Activated T-cell treated with anti-CD3 and anti-CD28 coated beads for 4 hours (primary cell): Measurements from ENCODE around the gene MATN4.
"Not testable (repeated sequence)": the region's sequence is repeated elsewhere in the genome, so short reads cannot be mapped to it uniquely, and the experiment has no call there.

ENCODE experiments used
- DNase-seq: peaks from one replicate; pipeline ENCODE4 v3.0.0-alpha.2; 2020

The MATN4 gene, protein sequence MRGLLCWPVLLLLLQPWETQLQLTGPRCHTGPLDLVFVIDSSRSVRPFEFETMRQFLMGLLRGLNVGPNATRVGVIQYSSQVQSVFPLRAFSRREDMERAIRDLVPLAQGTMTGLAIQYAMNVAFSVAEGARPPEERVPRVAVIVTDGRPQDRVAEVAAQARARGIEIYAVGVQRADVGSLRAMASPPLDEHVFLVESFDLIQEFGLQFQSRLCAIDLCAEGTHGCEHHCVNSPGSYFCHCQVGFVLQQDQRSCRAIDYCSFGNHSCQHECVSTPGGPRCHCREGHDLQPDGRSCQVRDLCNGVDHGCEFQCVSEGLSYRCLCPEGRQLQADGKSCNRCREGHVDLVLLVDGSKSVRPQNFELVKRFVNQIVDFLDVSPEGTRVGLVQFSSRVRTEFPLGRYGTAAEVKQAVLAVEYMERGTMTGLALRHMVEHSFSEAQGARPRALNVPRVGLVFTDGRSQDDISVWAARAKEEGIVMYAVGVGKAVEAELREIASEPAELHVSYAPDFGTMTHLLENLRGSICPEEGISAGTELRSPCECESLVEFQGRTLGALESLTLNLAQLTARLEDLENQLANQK

GRCh38 chr20:45308117-45308778, at the start of gene MATN4:
MATN4 (minus strand) TSS chr20:45308299; CDS start chr20:45305582, 2,717 bp downstream.
- DNase-seq = no peak

GRCh38 chr20:45355209-45356084, 47.3 kb upstream of the MATN4 start:
- DNase-seq = no peak

DNA sequence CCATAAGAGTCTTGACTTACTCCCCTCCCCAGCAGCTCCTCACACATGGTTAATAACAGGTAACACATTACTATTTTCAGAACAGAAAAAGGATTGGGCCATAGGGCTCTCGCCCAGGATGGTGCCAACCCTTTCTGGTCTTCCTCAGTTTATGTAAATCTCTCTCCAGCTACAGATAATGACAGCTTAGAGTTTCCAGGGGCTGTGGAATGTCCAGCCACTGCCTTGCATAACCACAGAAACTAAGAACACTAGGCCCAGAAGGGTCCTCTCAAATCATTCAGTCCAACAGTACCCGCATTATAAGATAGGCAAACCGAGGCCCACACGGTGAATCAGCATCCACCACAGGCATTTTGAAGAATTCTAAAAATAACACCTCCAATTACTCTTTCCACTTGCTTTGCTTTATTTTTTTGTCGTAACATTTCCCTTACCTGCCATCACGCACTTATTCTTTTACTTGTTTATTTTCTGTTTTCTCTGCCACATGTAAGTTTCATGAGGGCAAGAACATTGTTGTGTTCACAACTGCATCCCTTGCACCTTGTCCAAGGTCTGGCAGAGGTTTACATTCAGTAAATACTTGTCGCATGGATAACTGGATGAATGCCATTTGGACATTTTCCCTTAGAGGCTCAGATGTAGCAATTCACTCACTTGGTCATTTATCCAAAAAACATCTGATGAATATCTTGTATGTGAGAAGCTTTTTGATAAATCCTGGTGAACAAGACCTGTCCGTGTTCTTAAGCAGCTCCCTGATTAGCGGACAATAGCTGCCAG, 46.5 kb upstream of the MATN4 start:
- DNase-seq = no peak

GRCh38 chr20:45353746-45354145, 45.6 kb upstream of the MATN4 start:
- DNase-seq = no peak

DNA sequence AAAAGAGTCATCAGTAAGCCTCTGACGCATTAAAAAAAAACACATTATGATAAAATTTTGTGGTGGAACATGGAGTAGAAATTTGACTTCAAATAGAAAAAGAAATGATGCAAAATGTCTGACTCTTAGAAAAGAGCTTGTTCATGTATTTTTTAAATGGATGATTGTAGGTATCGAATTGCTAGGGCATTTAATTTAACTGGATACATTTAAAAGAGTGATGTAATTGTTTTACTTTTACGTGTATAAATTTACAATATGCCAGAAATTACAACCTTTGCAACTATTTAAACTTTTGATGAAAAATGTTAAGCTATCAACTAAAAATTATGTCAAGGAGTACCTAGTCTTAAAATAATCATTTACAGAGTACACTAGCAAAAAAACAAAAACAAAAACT, 44.6 kb upstream of the MATN4 start:
- DNase-seq = no peak

DNA sequence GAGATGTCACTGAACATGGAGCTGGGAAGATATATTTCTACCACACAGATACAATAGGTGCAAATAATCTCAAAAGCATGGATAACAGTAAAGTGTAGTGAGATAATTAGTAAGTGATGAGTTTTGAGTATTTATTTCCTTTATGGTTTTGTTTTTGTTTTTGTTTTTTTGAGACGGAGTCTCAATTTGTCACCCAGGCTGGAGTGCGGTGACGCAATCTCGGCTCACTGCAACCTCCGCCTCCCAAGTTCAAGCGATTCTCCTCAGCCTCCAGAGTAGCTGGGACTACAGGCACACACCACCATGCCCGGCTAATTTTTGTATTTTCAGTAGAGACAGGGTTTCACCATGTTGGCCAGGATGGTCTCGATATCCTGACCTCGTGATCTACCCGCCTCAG, 42.7 kb upstream of the MATN4 start:
- not testable (repeated sequence) for DNase-seq

DNA sequence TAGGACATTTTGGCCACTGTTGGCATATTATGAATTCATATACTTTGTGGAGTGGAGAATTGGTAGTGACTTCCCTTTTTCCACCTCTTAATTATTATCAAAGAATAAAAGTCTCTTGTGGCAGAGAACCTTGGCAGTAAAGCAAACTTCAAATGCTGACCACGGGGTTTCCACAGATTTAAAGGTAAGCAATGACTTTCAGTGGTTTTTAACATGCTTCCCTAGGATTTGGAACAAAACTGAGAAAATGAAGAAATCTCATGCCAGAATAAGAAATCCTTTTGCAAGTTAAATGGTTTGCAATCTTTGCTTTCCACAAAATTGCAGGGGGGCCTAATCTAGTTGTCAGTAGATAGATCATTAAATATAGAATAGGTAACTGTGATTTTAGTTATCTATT, 42.1 kb upstream of the MATN4 start:
- DNase-seq = no peak

DNA sequence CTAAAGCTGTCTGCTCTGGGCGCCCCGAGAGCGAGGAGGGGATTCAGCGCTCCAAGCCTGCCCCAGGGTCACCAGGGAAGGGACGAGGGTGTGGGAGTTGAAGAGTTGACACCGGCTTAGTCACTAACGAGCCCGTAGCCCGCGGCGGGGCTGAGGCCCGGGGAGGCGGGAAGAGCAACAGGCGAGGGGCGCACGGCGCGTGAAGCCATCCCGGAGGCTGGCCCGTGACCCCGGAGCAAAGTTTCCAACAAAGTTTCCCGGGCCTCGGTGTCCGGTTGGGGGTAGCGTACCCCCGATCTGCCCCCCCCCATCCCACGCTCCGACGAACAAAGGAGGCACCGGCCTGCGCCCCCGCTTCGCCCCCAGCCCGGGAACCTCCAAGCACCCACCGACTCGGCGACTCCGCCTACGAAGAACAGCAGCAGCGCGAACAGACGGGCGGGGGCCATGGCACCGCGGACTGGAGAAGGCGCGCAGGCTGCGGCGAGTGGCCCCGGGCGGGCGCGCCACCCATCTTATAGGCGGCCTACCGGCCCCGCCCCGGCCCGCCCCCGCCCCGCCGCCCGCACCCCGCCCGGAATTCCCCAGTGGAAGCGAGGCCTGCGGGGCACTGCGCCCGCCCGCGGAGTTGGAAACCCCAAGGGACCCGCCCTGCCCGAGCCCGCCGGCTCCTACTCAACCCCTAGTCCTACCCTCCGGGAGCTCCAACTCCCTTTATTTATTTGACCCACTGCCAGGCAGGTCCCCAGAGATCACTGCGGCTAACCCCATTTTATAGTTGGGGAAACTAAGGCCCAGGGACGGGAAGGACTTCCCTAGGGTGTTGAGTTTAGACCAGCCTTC, 40.1 kb upstream of the MATN4 start, which contains the start of gene SDC4:
Gene SDC4 (minus strand): TSS at position 489 of the 843 bp plus-strand sequence. CDS start 40 bp downstream, at position 449.
- peak; percentile 49 for DNase-seq

DNA sequence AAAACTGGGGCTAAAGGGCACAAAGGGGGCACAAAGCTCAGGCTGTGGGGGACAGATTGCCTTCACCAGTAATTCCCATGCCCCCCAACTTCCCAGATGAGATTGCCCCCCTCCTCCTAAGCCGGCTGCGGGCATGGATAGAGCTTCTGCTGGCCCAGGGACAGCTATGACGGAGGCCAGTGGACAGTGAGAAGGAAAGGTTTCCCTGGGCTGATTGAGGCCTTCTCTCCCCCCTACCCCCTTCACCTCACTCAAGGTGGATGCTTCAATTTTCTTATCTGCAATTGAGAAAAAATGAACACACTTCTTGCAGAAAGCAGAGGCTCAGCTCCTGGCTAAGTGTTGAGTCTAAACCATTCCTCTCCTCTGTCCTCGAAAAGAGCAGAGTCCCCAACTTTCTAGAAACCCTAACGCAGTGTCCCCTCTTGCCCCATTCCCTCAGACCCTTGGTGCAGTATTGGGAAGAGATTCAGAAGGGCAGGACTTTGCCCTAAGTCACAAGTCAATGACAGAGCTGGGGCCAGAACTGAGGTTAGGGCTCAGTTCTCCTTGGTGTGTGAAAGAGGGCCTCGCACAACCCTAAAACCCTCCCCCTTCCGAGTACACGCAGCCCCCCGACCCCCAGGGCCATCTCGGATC, 39.3 kb upstream of the MATN4 start:
- no peak for DNase-seq

- no peak for DNase-seq
Measured at GRCh38 chr20:45346851-45347250, 38.8 kb upstream of the MATN4 start.

GRCh38 chr20:45346291-45346718, 38.2 kb upstream of the MATN4 start:
- no peak for DNase-seq

DNA sequence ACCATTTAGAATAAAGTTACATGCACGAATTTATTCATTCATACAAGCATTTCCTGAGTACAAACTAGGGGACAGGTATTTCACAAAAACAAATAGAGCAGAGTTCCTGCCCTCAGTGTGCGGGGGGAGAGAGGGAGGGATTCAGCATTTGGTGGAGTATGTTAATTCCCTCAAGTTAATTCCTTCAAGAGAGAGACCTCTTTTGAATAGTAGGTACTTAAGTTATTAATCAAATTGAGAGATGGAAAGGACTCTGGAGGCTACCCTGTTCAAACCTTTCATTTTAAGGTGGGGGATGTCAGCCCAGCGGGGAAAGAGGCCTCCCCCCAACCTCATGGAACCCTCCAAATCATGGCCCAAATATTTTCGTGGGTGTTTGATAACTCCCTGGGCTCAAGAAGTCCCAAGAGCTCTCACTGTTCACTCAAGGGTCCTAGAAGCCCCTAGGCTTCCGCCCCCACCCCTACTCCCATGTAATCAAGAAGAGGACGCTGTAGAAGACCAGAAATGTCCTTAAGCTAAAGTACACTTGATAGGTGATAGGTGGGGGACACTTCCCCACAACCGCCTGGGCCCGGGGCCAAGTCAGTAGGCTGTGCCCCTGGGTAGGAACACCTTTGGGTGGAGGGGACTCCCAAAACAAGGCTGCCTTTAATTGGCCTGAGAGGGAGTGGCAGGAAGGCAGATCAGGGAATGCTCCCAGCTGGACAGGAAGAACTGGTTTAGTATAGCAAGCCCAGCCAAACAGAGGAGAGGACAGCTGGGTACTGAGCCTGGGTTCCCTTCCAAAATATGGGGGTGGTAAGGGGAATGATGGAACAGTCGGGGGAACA, 37.2 kb upstream of the MATN4 start:
- DNase-seq = no peak

GRCh38 chr20:45344168-45344860, 36.2 kb upstream of the MATN4 start:
- no peak for DNase-seq

GRCh38 chr20:45343532-45344167, 35.6 kb upstream of the MATN4 start:
- DNase-seq = no peak

- DNase-seq = no peak
Measured at GRCh38 chr20:45342855-45343531, 34.9 kb upstream of the MATN4 start.

GRCh38 chr20:45341939-45342854, 34.1 kb upstream of the MATN4 start:
- no peak for DNase-seq

- DNase-seq = no peak
Measured at GRCh38 chr20:45341579-45341938, 33.5 kb upstream of the MATN4 start.
